MM.1S (cell line): ENCODE data around the gene HOXA6.

Experiments
- DNase-seq: peaks from one replicate; pipeline ENCODE4 v3.0.0-alpha.2; 2015
- H2AFZ ChIP-seq: fragments of 300-600 bp; sonication (generic); 2 replicates; pipeline ENCODE4 v1.6.0; 2016; ENCODE audit warnings: antibody characterized with exemption, low read length
- H3F3A ChIP-seq: fragments of 300-600 bp; sonication (generic); 2 replicates; pipeline ENCODE4 v1.6.1; 2016; ENCODE audit warnings: mild to moderate bottlenecking, antibody characterized with exemption, low read length, moderate library complexity, mixed read lengths; ENCODE audit not compliant: insufficient read depth
- H3K27ac ChIP-seq: fragments of 300-600 bp; sonication (generic); 2 replicates; pipeline ENCODE4 v1.5.1; 2016; ENCODE audit warnings: mild to moderate bottlenecking, low read length
- H3K27me3 ChIP-seq: fragments of 300-600 bp; sonication (generic); replicated peaks from 2 replicates; pipeline ENCODE4 v1.6.0; 2016; ENCODE audit warnings: low read length; ENCODE audit not compliant: insufficient read depth
- H3K36me3 ChIP-seq: fragments of 300-600 bp; sonication (generic); replicated peaks from 2 replicates; pipeline ENCODE4 v1.6.1; 2016; ENCODE audit warnings: mild to moderate bottlenecking, low read length, mixed read lengths; ENCODE audit not compliant: insufficient read depth
- H3K4me1 ChIP-seq: fragments of 300-600 bp; sonication (generic); 2 replicates; pipeline ENCODE4 v1.6.1; 2016; ENCODE audit warnings: low read length, mixed read lengths
- H3K4me2 ChIP-seq: fragments of 300-600 bp; sonication (generic); 2 replicates; pipeline ENCODE4 v1.6.0; 2016; ENCODE audit warnings: low read depth, low read length
- H3K4me3 ChIP-seq: fragments of 300-600 bp; sonication (generic); 2 replicates; pipeline ENCODE4 v1.5.1; 2016; ENCODE audit warnings: low read length, mixed read lengths
- H3K79me2 ChIP-seq: fragments of 300-600 bp; sonication (generic); 2 replicates; pipeline ENCODE4 v1.6.1; 2016; ENCODE audit warnings: mixed run types, low read length, mixed read lengths
- H3K9ac ChIP-seq: fragments of 300-600 bp; sonication (generic); 2 replicates; pipeline ENCODE4 v1.6.1; 2016; ENCODE audit warnings: low read length, mixed read lengths
- H3K9me2 ChIP-seq: fragments of 300-600 bp; sonication (generic); replicated peaks from 2 replicates; pipeline ENCODE4 v1.6.1; 2016; ENCODE audit warnings: mild to moderate bottlenecking, low read length, mixed read lengths; ENCODE audit not compliant: insufficient read depth
- H3K9me3 ChIP-seq: fragments of 300-600 bp; sonication (generic); replicated peaks from 2 replicates; pipeline ENCODE4 v1.6.1; 2016; ENCODE audit warnings: mild to moderate bottlenecking, low read length, mixed read lengths; ENCODE audit not compliant: insufficient read depth
- H4K20me1 ChIP-seq: fragments of 300-600 bp; sonication (generic); 2 replicates; pipeline ENCODE4 v1.6.1; 2016; ENCODE audit warnings: mild to moderate bottlenecking, low read length, moderate library complexity, mixed read lengths; ENCODE audit not compliant: insufficient read depth
- CTCF ChIP-seq: fragments of 300-600 bp; sonication (generic); IDR thresholded peaks from 2 replicates; pipeline ENCODE4 v1.5.1; 2016; ENCODE audit warnings: antibody characterized with exemption, low read length, mixed read lengths
- EZH2 ChIP-seq: fragments of 300-600 bp; sonication (generic); optimal IDR thresholded peaks from 2 replicates; pipeline ENCODE3; 2017; ENCODE audit warnings: low read depth, mild to moderate bottlenecking, antibody characterized with exemption, low read length, mixed read lengths
- EZH2phosphoT487 ChIP-seq: fragments of 300-600 bp; sonication (generic); IDR thresholded peaks from 2 replicates; pipeline ENCODE4 v1.6.1; 2018; ENCODE audit warnings: antibody characterized with exemption, low read length

HOXA6 gene

DNA sequence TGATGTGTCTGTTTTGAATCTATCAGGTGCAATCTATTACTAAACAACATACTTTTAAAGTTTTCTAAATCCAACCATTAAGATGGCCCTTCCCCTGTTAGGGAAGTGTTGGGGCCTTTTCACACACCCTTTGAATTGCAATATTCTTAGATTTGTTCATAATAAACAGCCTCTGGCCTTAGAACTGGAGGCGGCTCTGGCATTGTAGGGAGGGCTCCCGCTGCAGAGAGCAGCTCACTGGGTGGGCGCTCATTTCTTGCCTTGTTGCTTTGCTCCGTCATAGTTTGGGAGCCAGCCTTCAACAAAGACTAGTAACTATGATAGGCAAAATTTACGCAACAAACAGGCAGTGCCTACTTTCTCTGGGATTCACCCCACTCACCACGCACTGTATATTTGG lies 30.8 kb upstream of the HOXA6 start:
- H4K20me1 ChIP-seq: no peaks in the 10 kb centered on the region
- no peaks in the 10 kb centered on the region for H3K79me2 ChIP-seq
- H3K36me3 ChIP-seq: no peaks in the 10 kb centered on the region
- no peak for DNase-seq
- H3F3A ChIP-seq: no peaks in the 10 kb centered on the region
- no peak overlapping the region for H3K27ac ChIP-seq
- H3K4me1 ChIP-seq: no peaks in the 10 kb centered on the region
- no peak overlapping the region for H3K4me2 ChIP-seq
- TF ChIP-seq CTCF (no peak), EZH2 (no peak), EZH2phosphoT487 (no peak)
- no peak overlapping the region for H3K4me3 ChIP-seq
- no peaks in the 10 kb centered on the region for H3K9me2 ChIP-seq
- no peaks in the 10 kb centered on the region for H3K9me3 ChIP-seq
- no peak overlapping the region for H2AFZ ChIP-seq
- H3K27me3 ChIP-seq: peaks cover 62% of the 10 kb centered on the region
- no peak overlapping the region for H3K9ac ChIP-seq

DNA sequence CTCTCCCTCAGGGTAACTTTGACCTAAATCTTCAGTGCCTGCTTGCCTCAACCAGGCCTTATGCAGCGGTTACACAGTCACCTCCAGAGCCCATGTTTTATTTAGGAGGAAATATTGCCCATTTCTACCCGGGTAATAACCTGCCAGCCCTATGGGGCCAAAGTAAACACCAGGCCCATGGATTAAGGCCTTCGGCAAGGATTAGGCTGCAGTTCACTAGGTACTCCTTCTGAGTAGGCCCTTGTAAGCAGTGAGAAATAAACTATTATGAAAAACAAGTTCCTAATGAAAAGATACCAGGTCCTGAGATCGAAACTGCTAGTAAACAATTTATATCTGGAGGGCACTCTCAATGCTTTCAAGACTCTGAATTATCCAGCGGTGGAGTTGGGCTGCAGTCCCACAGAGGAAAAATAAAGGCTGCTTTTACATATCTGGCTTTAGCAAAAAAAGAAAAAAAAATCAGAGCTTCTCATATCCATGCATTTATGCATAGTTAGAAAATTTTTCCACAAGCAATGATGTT lies 30.3 kb upstream of the HOXA6 start:
- no peak overlapping the region for H3K4me3 ChIP-seq
- no peaks in the 10 kb centered on the region for H3K9me2 ChIP-seq
- no peak overlapping the region for H2AFZ ChIP-seq
- H3K9me3 ChIP-seq: no peaks in the 10 kb centered on the region
- H3K27me3 ChIP-seq: peaks cover 62% of the 10 kb centered on the region
- 0 out of 2 replicates have a peak, but pooled peaks cover under 1% of the 10 kb centered on the region for H3K4me1 ChIP-seq
- no peaks in the 10 kb centered on the region for H3K79me2 ChIP-seq
- H3F3A ChIP-seq: no peaks in the 10 kb centered on the region
- H3K4me2 ChIP-seq: no peak overlapping the region
- no peaks in the 10 kb centered on the region for H4K20me1 ChIP-seq
- H3K36me3 ChIP-seq: no peaks in the 10 kb centered on the region
- no peak for DNase-seq
- no peak overlapping the region for H3K9ac ChIP-seq
- TF ChIP-seq CTCF: no peak
- no peak for TF ChIP-seq EZH2
- no peak for TF ChIP-seq EZH2phosphoT487
- no peak overlapping the region for H3K27ac ChIP-seq

DNA sequence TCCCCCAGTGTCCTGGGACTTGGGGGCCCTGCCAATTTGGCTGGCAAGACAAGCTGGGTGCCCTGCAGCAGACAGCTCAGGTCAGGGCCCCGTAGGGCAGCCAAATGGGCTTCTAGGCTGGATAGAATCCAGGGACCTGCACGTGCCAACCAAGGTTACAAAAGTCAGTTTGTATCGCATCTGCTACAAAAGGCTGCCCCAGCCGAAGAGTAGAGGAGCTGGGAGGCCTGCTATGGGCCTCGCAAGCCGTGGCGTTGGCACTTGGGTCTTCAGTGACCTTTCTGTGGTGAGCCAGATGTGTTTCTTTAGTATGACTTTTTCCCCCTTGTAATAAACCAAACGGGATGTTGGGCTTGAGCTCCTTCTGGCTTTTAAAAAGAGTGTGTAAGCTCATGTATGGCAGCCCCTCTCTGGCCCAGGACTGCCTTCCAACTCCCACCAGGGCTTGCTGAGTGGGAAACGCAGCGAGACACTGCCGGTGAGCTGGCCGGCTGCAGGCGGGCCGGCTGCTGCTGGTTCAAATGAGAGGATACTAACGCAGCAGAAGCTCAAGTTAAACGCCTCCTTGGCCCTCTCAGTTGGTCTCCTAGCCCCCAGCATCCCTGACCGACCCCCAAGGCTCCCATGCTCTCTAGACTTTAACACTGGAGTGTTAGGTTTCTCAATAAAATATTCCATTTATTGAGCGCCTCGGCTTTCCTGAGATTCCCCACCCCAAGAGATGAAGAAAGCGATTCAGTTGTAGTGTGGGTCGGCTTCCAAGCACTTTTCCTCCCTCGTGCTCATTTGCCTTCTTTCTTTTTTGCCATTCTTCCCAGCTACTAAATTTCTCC lies 29.6 kb upstream of the HOXA6 start:
- no peak overlapping the region for H3K4me2 ChIP-seq

More for the DNA sequence above, 29.6 kb upstream of the HOXA6 start:
- H3K4me3 ChIP-seq: no peak overlapping the region
- H3K9me2 ChIP-seq: no peaks in the 10 kb centered on the region
- H3K9ac ChIP-seq: no peak overlapping the region
- no peak for DNase-seq
- H2AFZ ChIP-seq: no peak overlapping the region
- H3K9me3 ChIP-seq: no peaks in the 10 kb centered on the region
- no peaks in the 10 kb centered on the region for H4K20me1 ChIP-seq
- TF ChIP-seq EZH2 (no peak), EZH2phosphoT487 (no peak), CTCF (no peak)
- peaks cover 7% of the 10 kb centered on the region for H3K4me1 ChIP-seq
- peaks cover 4% of the 10 kb centered on the region; the same call in 1 of the 2 replicates for H3F3A ChIP-seq
- no peaks in the 10 kb centered on the region for H3K36me3 ChIP-seq
- H3K79me2 ChIP-seq: no peaks in the 10 kb centered on the region
- H3K27ac ChIP-seq: no peak overlapping the region
- H3K27me3 ChIP-seq: peaks cover 62% of the 10 kb centered on the region
